ENCODE measurements around the gene FBP2.
"Not testable (repeated sequence)": the region's sequence is repeated elsewhere in the genome, so short reads cannot be mapped to it uniquely, and the experiment has no call there.

The FBP2 gene

GRCh38 chr9:94591876-94592275 is 1.7 kb downstream of the FBP2 start:
- H3K27ac ChIP-seq: no peak overlapping the region
- in situ Hi-C loops (cut with HindIII; ENCODE audit: low pct_ligation_motif_present, low sequenced_read_pairs): no loop called here
- DNase-seq: no peak

GRCh38 chr9:94591046-94591545 is 2.5 kb downstream of the FBP2 start:
- in situ Hi-C loops (cut with HindIII; ENCODE audit: low pct_ligation_motif_present, low sequenced_read_pairs): not testable (repeated sequence)

More at GRCh38 chr9:94591876-94592275, 1.7 kb downstream of the FBP2 start:
- no peak for TF ChIP-seq CTCF (IDR thresholded peaks at IDR 0.05; ENCODE audit: low read depth, low read length, missing control alignments)
- H3K27me3 ChIP-seq (replicated peaks): no peaks in the 10 kb centered on the region
- H3K36me3 ChIP-seq (replicated peaks): no peaks in the 10 kb centered on the region
- no peak overlapping the region for H3K4me3 ChIP-seq (ENCODE audit: low read depth, low read length)

GRCh38 chr9:94588681-94589080 is 4.9 kb downstream of the FBP2 start:
- H3K36me3 ChIP-seq (replicated peaks): no peaks in the 10 kb centered on the region
- TF ChIP-seq CTCF (IDR thresholded peaks at IDR 0.05; ENCODE audit: low read depth, low read length, missing control alignments): no peak
- no peak for DNase-seq
- no peaks in the 10 kb centered on the region for H3K27me3 ChIP-seq (replicated peaks)
- H3K4me3 ChIP-seq (ENCODE audit: low read depth, low read length): no peak overlapping the region
- in situ Hi-C loops (cut with HindIII; ENCODE audit: low pct_ligation_motif_present, low sequenced_read_pairs): no loop called here
- no peak overlapping the region for H3K27ac ChIP-seq

More at GRCh38 chr9:94591046-94591545, 2.5 kb downstream of the FBP2 start:
- not testable (repeated sequence) for H3K27me3 ChIP-seq (replicated peaks); H3K36me3 ChIP-seq (replicated peaks); H3K27ac ChIP-seq; H3K4me3 ChIP-seq (ENCODE audit: low read depth, low read length); DNase-seq

- in situ Hi-C loops (cut with HindIII; ENCODE audit: low pct_ligation_motif_present, low sequenced_read_pairs): no loop called here
Observed at GRCh38 chr9:94586814-94587213, 6.8 kb downstream of the FBP2 start.

GRCh38 chr9:94586316-94586715 is 7.3 kb downstream of the FBP2 start:
- in situ Hi-C loops (cut with HindIII; ENCODE audit: low pct_ligation_motif_present, low sequenced_read_pairs): no loop called here
- Histone ChIP-seq H3K27ac (no peak overlapping the region), H3K27me3 (replicated peaks) (no peaks in the 10 kb centered on the region), H3K36me3 (replicated peaks) (no peaks in the 10 kb centered on the region), H3K4me3 (ENCODE audit: low read depth, low read length) (no peak overlapping the region)
- DNase-seq: no peak
- TF ChIP-seq CTCF (IDR thresholded peaks at IDR 0.05; ENCODE audit: low read depth, low read length, missing control alignments): no peak

More at GRCh38 chr9:94586814-94587213, 6.8 kb downstream of the FBP2 start:
- Histone ChIP-seq H3K36me3 (replicated peaks) (no peaks in the 10 kb centered on the region), H3K4me3 (ENCODE audit: low read depth, low read length) (no peak overlapping the region), H3K27me3 (replicated peaks) (no peaks in the 10 kb centered on the region), H3K27ac (no peak overlapping the region)
- peak; percentile 35 for DNase-seq
- no peak for TF ChIP-seq CTCF (IDR thresholded peaks at IDR 0.05; ENCODE audit: low read depth, low read length, missing control alignments)

- Histone ChIP-seq H3K27me3 (replicated peaks) (no peaks in the 10 kb centered on the region), H3K4me3 (ENCODE audit: low read depth, low read length) (no peak overlapping the region), H3K36me3 (replicated peaks) (no peaks in the 10 kb centered on the region), H3K27ac (no peak overlapping the region)
- in situ Hi-C loops (cut with HindIII; ENCODE audit: low pct_ligation_motif_present, low sequenced_read_pairs): no loop called here
- TF ChIP-seq CTCF (IDR thresholded peaks at IDR 0.05; ENCODE audit: low read depth, low read length, missing control alignments): no peak
- DNase-seq: no peak
Observed at GRCh38 chr9:94584555-94584954, 9.1 kb downstream of the FBP2 start.
